ENCODE data around the gene STX10. TPM values are rescaled to one million over a fixed set of nuclear protein-coding genes. Genes with fewer than 3 reads are reported as not detected.

Gene STX10
- total and polyA plus RNA-seq, 2 donors (not counting 3 experiments of a cell fraction or from before 2014, with no cell fraction given) = 63.1 to 91.6 TPM

DNA sequence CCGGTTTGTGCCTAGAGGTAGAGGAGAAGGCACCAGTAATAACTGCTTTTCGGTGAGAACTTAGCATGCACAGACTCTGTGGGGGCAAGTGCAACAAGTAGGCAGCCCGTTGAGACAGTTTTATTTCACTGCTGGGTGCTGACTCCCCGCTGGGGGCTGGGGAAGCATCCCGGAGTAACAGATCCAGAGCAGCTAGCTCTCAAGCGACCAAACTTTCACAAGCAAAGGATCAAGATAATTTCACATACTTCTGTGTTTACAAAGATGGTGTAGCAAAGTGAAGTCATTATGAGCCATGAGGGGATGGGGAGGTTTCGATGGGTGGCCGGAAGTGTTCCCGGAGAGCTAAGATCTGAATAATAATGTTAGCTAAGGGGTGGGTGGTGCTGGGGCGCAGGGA is 29.4 kb downstream of the STX10 start:
- ChIA-PET CTCF (interaction anchor here (1.5 to 2.1 kb wide), 2 partner anchors 12 to 30 kb away, joined by 4 to 7 read pairs; partner anchors contain the start of genes IER2 and STX10), POLR2A (interaction anchor here (0.6 kb wide), 1 partner anchor 40 kb away, joined by 3 read pairs; no protein-coding TSS in a partner anchor)
- dilution Hi-C loops (cut with MboI; ENCODE audit: extremely low pct_ligation_motif_present, low sequenced_read_pairs) (no loop called here), intact Hi-C loops (cut with micrococcal nuclease) (no loop called here)
- Histone ChIP-seq H3K9me3 (replicated peaks; ENCODE audit: control insufficient read depth, insufficient read depth, low read length) (no peaks in the 10 kb centered on the region), H3K4me1 (ENCODE audit: control insufficient read depth, extremely low read depth, insufficient read depth, low read length) (peaks cover 9% of the 10 kb centered on the region), H3K9me1 (replicated peaks; ENCODE audit: control insufficient read depth, extremely low read depth, insufficient read depth, low read length) (no peaks in the 10 kb centered on the region), H4K20me1 (replicated peaks; ENCODE audit: control insufficient read depth, extremely low read depth, insufficient read depth, low read length) (no peaks in the 10 kb centered on the region), H3K36me3 (ENCODE audit: control insufficient read depth in 2 of 2, extremely low read depth in 1 of 2, insufficient read depth in 2 of 2, low read length in 2 of 2) (peaks cover 0 to 7% of the 10 kb centered on the region in 2 experiments), H3K27me3 (ENCODE audit: control insufficient read depth in 2 of 2, insufficient read depth in 2 of 2, low read length in 2 of 2) (no peaks in the 10 kb centered on the region), H3K9ac (replicated peaks; ENCODE audit: extremely low read depth, insufficient read depth, low read length) (no peak overlapping the region), H3K4me3 (replicated peaks in 1 of 3; ENCODE audit: insufficient read depth in 1 of 3, low read depth in 1 of 3, low read length in 3 of 3) (no peak overlapping the region), H3K27ac (ENCODE audit: insufficient read depth, low read depth, low read length) (no peak overlapping the region), H3K79me2 (ENCODE audit: control insufficient read depth, insufficient read depth, low read length) (peaks cover 76% of the 10 kb centered on the region), H2AFZ (ENCODE audit: low read depth, low read length) (no peak overlapping the region), H3K4me2 (ENCODE audit: insufficient read depth, low read length) (no peak overlapping the region)
- TF ChIP-seq CTCF (IDR thresholded peaks at IDR 0.05; ENCODE audit: extremely low read depth in 1 of 2, insufficient read depth in 1 of 2, low read depth in 1 of 2, low read length in 2 of 2) (no peak), EZH2 (IDR thresholded peaks at IDR 0.05; ENCODE audit: borderline replicate concordance, low read depth, low read length, severe bottlenecking) (no peak), FOS (IDR thresholded peaks at IDR 0.05; ENCODE audit: borderline replicate concordance, insufficient read depth, low read length) (no peak), POLR2A (IDR thresholded peaks at IDR 0.05; ENCODE audit: low read depth, low read length) (no peak), JUN (IDR thresholded peaks at IDR 0.05; ENCODE audit: borderline replicate concordance, insufficient read depth, insufficient read length, low read depth) (no peak), POLR2AphosphoS5 (IDR thresholded peaks at IDR 0.05; ENCODE audit: insufficient read depth, low read depth, low read length) (no peak), GATA2 (IDR thresholded peaks at IDR 0.05; ENCODE audit: insufficient read depth, insufficient read length, low read depth, low read length) (no peak), MYC (IDR thresholded peaks at IDR 0.05; ENCODE audit: low read depth, low read length) (no peak)
- TF ChIP-seq, protein P1, sequence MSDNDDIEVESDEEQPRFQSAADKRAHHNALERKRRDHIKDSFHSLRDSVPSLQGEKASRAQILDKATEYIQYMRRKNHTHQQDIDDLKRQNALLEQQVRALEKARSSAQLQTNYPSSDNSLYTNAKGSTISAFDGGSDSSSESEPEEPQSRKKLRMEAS (IDR thresholded peaks at IDR 0.05; ENCODE audit: insufficient read depth, insufficient read length) = no peak
- DNase-seq (ENCODE audit: low read depth, low spot score) (no peak), FAIRE-seq (no peak)
- no TSS peak for BruUV-seq (replicated peaks)

Data from endothelial cell of umbilical vein (primary cell).